GM12878 (cell line): Measurements from ENCODE around the gene LGI4. TPM values are rescaled to one million over a fixed set of nuclear protein-coding genes. Genes with fewer than 3 reads are reported as not detected.

Source experiments
- ATAC-seq: fragments of 200-7000 bp; cut with Tn5 transposase; 3 replicates; pipeline ENCODE4 v1.9.1; 2020; ENCODE audit warnings: mild to moderate bottlenecking, moderate library complexity
- BruUV-seq: library from RNA; stranded (reverse); fragments of 400-500 nt; replicated peaks from 2 replicates; lab custom pipeline; 2021; lab: Mats Ljungman, UMichigan
- CTCF ChIA-PET: fragments of 300-600 bp; sonication (Branson Sonifier 250); formaldehyde crosslinking; extraction: SDS; loops from one replicate; lab custom pipeline; 2021; ENCODE audit warnings: inconsistent platforms; lab: Yijun Ruan, JAX
- POLR2A ChIA-PET: fragments of 350-600 bp; formaldehyde crosslinking; extraction: SDS; loops from one replicate; lab custom pipeline; 2021; ENCODE audit warnings: inconsistent platforms; lab: Charles Lee
- RAD21 ChIA-PET: fragments of 300-600 bp; sonication (Branson Sonifier 250); formaldehyde crosslinking; loops from one replicate; lab custom pipeline; 2023; ENCODE audit warnings: antibody characterized with exemption; ENCODE audit not compliant: unreplicated experiment; lab: Charles Lee
- SMC1A ChIA-PET: fragments of 300-600 bp; sonication (Branson Sonifier 250); formaldehyde crosslinking; loops from one replicate; lab custom pipeline; 2023; ENCODE audit not compliant: unreplicated experiment, uncharacterized antibody; lab: Charles Lee
- DNase-seq: peaks from one replicate; pipeline ENCODE4 v3.0.0-alpha.2; 2011; ENCODE audit warnings: low read depth, low spot score
- FAIRE-seq: peaks from 3 replicates; lab custom pipeline; 2011; peaks lifted over from hg19 to GRCh38; lab: Jason Lieb, UNC
- H2AFZ ChIP-seq: 2 replicates; pipeline ENCODE4 v1.6.0; 2011; ENCODE audit warnings: low read depth, low read length, control low read depth; ENCODE audit not compliant: control insufficient read depth
- H3K27ac ChIP-seq: 2 replicates; pipeline ENCODE4 v1.5.1; 2011; ENCODE audit warnings: control low read depth; ENCODE audit not compliant: control insufficient read depth, insufficient read depth
- H3K27me3 ChIP-seq, 2 experiments: replicated peaks in 1 of 2; 2 replicates each; pipeline versions ENCODE4 v1.6.0 to v1.6.1; 2011; ENCODE audit warnings: low read length in 1 of 2; ENCODE audit not compliant: control insufficient read depth in 2 of 2, insufficient read depth in 2 of 2
- H3K36me3 ChIP-seq, 2 experiments: 2 replicates each; pipeline ENCODE4 v1.5.1; 2011; ENCODE audit warnings: low read length in 1 of 2; ENCODE audit not compliant: control insufficient read depth in 2 of 2, insufficient read depth in 2 of 2
- H3K4me1 ChIP-seq: 2 replicates; pipeline ENCODE4 v1.6.1; 2011; ENCODE audit warnings: mild to moderate bottlenecking, low read length, moderate library complexity, mixed read lengths; ENCODE audit not compliant: control insufficient read depth, insufficient read depth
- H3K4me2 ChIP-seq: 2 replicates; pipeline ENCODE4 v1.6.0; 2011; ENCODE audit warnings: control low read depth; ENCODE audit not compliant: control insufficient read depth, insufficient read depth
- H3K4me3 ChIP-seq: fragments of 200-600 bp; sonication (generic); 2 replicates; pipeline ENCODE4 v1.5.1; 2016
- H3K79me2 ChIP-seq: 2 replicates; pipeline ENCODE4 v1.6.0; 2011; ENCODE audit warnings: low read length; ENCODE audit not compliant: control insufficient read depth, insufficient read depth
- H3K9ac ChIP-seq: 2 replicates; pipeline ENCODE4 v1.8.0; 2011; ENCODE audit warnings: low read length, control low read depth, mixed read lengths; ENCODE audit not compliant: control insufficient read depth, insufficient read depth
- H3K9me3 ChIP-seq: replicated peaks from 3 replicates; pipeline ENCODE4 v1.5.1; 2011; ENCODE audit warnings: mild to moderate bottlenecking, low read length; ENCODE audit not compliant: control insufficient read depth, insufficient read depth
- H4K20me1 ChIP-seq: 2 replicates; pipeline ENCODE4 v1.6.0; 2011; ENCODE audit not compliant: control insufficient read depth, insufficient read depth
- CEBPB ChIP-seq, 2 experiments: fragments of 150-350 bp in 1 of 2; IDR thresholded peaks; 2 replicates each; pipeline ENCODE4 v1.6.1; 2012 to 2014; ENCODE audit warnings: low read depth in 2 of 2, low read length in 2 of 2, borderline replicate concordance in 1 of 2, inconsistent platforms in 1 of 2
- CHD1 ChIP-seq: IDR thresholded peaks from 2 replicates; pipeline ENCODE4 v1.6.1; 2012; ENCODE audit warnings: low read depth, low read length, improper control_type of control experiment
- NR2C1 ChIP-seq: fragments of 450-650 bp; IDR thresholded peaks from 2 replicates; pipeline ENCODE4 v1.6.1; 2017; ENCODE audit warnings: antibody characterized with exemption, mild to moderate bottlenecking, moderate library complexity
- PML ChIP-seq: IDR thresholded peaks from 2 replicates; pipeline ENCODE4 v1.6.1; 2012; ENCODE audit warnings: low read length, inconsistent platforms
- POLR2AphosphoS5 ChIP-seq: IDR thresholded peaks from 2 replicates; pipeline ENCODE4 v1.6.1; 2011; ENCODE audit warnings: mild to moderate bottlenecking, low read length, inconsistent platforms
- SRF ChIP-seq, 2 experiments: IDR thresholded peaks; 2 replicates each; pipeline ENCODE4 v1.6.1; 2011; ENCODE audit warnings: low read depth in 2 of 2, low read length in 2 of 2, mild to moderate bottlenecking in 1 of 2, moderate library complexity in 1 of 2
- WRNIP1 ChIP-seq: IDR thresholded peaks from 2 replicates; pipeline ENCODE4 v1.6.1; 2011; ENCODE audit warnings: low read depth, low read length, improper control_type of control experiment, borderline replicate concordance
- ZSCAN29 ChIP-seq: fragments of 450-650 bp; IDR thresholded peaks from 2 replicates; pipeline ENCODE4 v1.6.1; 2017; ENCODE audit warnings: mild to moderate bottlenecking, moderate library complexity
- ZZZ3 ChIP-seq: IDR thresholded peaks from 2 replicates; pipeline ENCODE4 v1.6.1; 2011; ENCODE audit warnings: low read depth; ENCODE audit not compliant: control insufficient read depth, insufficient read length
- WGBS: methylation state at CpG from one replicate; pipeline ENCODE4 v1.1.6; 2016; ENCODE audit warnings: low lambda C conversion rate; ENCODE audit not compliant: insufficient replicate concordance, insufficient coverage; ENCODE audit errors: missing lambda C conversion rate; 5-methylcytosine and 5-hydroxymethylcytosine counted together
- in situ Hi-C: fragments of 300-500 bp; cut with MboI; formaldehyde crosslinking; loops from 9 replicates; pipeline ENCODE4 v1.14.3; 2018; ENCODE audit warnings: mixed read lengths
- intact Hi-C: fragments of 100-400 bp; cut with micrococcal nuclease; formaldehyde crosslinking; loops from one replicate; pipeline ENCODE4 v1.14.2; 2022; ENCODE audit not compliant: unreplicated experiment
- polyA plus RNA-seq, 11 experiments: library from polyadenylated mRNA; depleted of rRNA in 4 of 11; unstranded in 6 of 11; stranded (reverse) in 5 of 11; fragments of >200 nt; fragmentation: Nextera tagmentation in 4 of 11; fragmentation: Illumina TruSeq in 1 of 11; extraction: Ambion mirVana in 4 of 11; extraction: Trizol in 1 of 11; gene quantifications; 1 replicate in 1 of 11; 2 replicates in 10 of 11; pipeline versions ENCODE4 v1.2.1 to v1.2.3, GENCODE V29; 2011 to 2016; ENCODE audit warnings: inconsistent platforms in 2 of 11, missing spikeins in 2 of 11, low read depth in 1 of 11
- total RNA-seq, 4 experiments: library from RNA; depleted of rRNA in 3 of 4; stranded (reverse); fragments of >200 nt in 3 of 4; fragmentation: Illumina TruSeq in 1 of 4; extraction: Trizol in 1 of 4; gene quantifications; 2 replicates each; pipeline versions ENCODE4 v1.2.1 to v1.2.3, GENCODE V29; 2013 to 2021
- TF ChIP-seq, protein P1 (sequence below): IDR thresholded peaks from 2 replicates; pipeline ENCODE4 v1.6.1; 2012; ENCODE audit warnings: improper control_type of control experiment, low read depth, low read length; ENCODE audit not compliant: insufficient replicate concordance
- TF ChIP-seq, protein P2 (sequence below): fragments of 450-650 bp; IDR thresholded peaks from 2 replicates; pipeline ENCODE4 v1.6.1; 2016; ENCODE audit warnings: mild to moderate bottlenecking, moderate library complexity, borderline replicate concordance
- TF ChIP-seq, protein P3 (sequence below): IDR thresholded peaks from 2 replicates; pipeline ENCODE4 v1.6.1; 2011; ENCODE audit warnings: borderline replicate concordance, low read depth, mild to moderate bottlenecking, moderate library complexity, mixed read lengths, low read length; ENCODE audit not compliant: insufficient read depth; ENCODE audit errors: extremely low read length

The LGI4 gene
- total and polyA plus RNA-seq, 10 of the 15 experiments (the other 5 are each of a cell fraction or from before 2014, with no cell fraction given) = 0.11 TPM; not detected in 9

DNA sequence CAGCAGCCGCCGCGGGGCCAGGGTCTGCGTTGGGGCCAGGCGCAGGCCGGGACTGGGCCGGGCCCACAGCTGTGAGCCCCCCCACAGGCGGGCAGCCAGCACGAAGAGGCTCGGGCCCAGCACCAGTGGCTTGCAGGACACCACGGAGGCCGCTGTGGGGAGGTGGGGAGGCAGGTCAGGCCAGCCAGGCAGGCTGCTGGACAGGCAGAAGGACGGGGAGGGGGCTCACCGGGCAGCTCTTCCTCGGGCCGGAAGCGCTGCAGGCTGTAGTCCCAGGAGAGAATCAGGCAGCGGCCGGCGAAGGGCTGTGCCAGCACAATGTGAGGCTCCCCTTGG is 8.3 kb downstream of the LGI4 start:
- Histone ChIP-seq H3K27ac (no peak overlapping the region), H3K27me3 (no peaks in the 10 kb centered on the region), H3K9ac (no peak overlapping the region), H3K79me2 (no peaks in the 10 kb centered on the region), H3K4me3 (no peak overlapping the region), H3K9me3 (no peaks in the 10 kb centered on the region), H3K36me3 (no peaks in the 10 kb centered on the region), H3K4me2 (no peak overlapping the region), H2AFZ (no peak overlapping the region), H4K20me1 (no peaks in the 10 kb centered on the region), H3K4me1 (peaks cover 12% of the 10 kb centered on the region)
- in situ Hi-C loops (no loop called here), intact Hi-C loops (no loop called here)
- ChIA-PET RAD21 (no interaction called here), POLR2A (no interaction called here), CTCF (interaction anchor here (0.6 to 1.9 kb wide), 3 partner anchors 10 to 256 kb away, joined by 3 to 10 read pairs (median 4); partner anchors contain the start of gene LGI4), SMC1A (no interaction called here)
- no peak for FAIRE-seq
- BruUV-seq = no TSS peak
- WGBS = 75% methylated on average over 20 of the region's 20 CpGs
- ATAC-seq = no peak
- no peak for DNase-seq
- no peak for TF ChIP-seq SRF (IDR thresholded peaks at IDR 0.05; ENCODE audit: low read depth in 2 of 2, low read length in 2 of 2)
- TF ChIP-seq, protein P1, sequence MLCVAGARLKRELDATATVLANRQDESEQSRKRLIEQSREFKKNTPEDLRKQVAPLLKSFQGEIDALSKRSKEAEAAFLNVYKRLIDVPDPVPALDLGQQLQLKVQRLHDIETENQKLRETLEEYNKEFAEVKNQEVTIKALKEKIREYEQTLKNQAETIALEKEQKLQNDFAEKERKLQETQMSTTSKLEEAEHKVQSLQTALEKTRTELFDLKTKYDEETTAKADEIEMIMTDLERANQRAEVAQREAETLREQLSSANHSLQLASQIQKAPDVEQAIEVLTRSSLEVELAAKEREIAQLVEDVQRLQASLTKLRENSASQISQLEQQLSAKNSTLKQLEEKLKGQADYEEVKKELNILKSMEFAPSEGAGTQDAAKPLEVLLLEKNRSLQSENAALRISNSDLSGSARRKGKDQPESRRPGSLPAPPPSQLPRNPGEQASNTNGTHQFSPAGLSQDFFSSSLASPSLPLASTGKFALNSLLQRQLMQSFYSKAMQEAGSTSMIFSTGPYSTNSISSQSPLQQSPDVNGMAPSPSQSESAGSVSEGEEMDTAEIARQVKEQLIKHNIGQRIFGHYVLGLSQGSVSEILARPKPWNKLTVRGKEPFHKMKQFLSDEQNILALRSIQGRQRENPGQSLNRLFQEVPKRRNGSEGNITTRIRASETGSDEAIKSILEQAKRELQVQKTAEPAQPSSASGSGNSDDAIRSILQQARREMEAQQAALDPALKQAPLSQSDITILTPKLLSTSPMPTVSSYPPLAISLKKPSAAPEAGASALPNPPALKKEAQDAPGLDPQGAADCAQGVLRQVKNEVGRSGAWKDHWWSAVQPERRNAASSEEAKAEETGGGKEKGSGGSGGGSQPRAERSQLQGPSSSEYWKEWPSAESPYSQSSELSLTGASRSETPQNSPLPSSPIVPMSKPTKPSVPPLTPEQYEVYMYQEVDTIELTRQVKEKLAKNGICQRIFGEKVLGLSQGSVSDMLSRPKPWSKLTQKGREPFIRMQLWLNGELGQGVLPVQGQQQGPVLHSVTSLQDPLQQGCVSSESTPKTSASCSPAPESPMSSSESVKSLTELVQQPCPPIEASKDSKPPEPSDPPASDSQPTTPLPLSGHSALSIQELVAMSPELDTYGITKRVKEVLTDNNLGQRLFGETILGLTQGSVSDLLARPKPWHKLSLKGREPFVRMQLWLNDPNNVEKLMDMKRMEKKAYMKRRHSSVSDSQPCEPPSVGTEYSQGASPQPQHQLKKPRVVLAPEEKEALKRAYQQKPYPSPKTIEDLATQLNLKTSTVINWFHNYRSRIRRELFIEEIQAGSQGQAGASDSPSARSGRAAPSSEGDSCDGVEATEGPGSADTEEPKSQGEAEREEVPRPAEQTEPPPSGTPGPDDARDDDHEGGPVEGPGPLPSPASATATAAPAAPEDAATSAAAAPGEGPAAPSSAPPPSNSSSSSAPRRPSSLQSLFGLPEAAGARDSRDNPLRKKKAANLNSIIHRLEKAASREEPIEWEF = no peak
- no peak for TF ChIP-seq NR2C1
- TF ChIP-seq WRNIP1 = no peak
- no peak for TF ChIP-seq CHD1
- no peak for TF ChIP-seq PML
- TF ChIP-seq, protein P2, sequence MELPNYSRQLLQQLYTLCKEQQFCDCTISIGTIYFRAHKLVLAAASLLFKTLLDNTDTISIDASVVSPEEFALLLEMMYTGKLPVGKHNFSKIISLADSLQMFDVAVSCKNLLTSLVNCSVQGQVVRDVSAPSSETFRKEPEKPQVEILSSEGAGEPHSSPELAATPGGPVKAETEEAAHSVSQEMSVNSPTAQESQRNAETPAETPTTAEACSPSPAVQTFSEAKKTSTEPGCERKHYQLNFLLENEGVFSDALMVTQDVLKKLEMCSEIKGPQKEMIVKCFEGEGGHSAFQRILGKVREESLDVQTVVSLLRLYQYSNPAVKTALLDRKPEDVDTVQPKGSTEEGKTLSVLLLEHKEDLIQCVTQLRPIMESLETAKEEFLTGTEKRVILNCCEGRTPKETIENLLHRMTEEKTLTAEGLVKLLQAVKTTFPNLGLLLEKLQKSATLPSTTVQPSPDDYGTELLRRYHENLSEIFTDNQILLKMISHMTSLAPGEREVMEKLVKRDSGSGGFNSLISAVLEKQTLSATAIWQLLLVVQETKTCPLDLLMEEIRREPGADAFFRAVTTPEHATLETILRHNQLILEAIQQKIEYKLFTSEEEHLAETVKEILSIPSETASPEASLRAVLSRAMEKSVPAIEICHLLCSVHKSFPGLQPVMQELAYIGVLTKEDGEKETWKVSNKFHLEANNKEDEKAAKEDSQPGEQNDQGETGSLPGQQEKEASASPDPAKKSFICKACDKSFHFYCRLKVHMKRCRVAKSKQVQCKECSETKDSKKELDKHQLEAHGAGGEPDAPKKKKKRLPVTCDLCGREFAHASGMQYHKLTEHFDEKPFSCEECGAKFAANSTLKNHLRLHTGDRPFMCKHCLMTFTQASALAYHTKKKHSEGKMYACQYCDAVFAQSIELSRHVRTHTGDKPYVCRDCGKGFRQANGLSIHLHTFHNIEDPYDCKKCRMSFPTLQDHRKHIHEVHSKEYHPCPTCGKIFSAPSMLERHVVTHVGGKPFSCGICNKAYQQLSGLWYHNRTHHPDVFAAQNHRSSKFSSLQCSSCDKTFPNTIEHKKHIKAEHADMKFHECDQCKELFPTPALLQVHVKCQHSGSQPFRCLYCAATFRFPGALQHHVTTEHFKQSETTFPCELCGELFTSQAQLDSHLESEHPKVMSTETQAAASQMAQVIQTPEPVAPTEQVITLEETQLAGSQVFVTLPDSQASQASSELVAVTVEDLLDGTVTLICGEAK = no peak
- no peak for TF ChIP-seq ZZZ3
- no peak for TF ChIP-seq CEBPB (IDR thresholded peaks at IDR 0.05; ENCODE audit: borderline replicate concordance in 1 of 2, low read depth in 2 of 2, low read length in 2 of 2)
- TF ChIP-seq, protein P3, sequence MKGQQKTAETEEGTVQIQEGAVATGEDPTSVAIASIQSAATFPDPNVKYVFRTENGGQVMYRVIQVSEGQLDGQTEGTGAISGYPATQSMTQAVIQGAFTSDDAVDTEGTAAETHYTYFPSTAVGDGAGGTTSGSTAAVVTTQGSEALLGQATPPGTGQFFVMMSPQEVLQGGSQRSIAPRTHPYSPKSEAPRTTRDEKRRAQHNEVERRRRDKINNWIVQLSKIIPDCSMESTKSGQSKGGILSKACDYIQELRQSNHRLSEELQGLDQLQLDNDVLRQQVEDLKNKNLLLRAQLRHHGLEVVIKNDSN = no peak
- TF ChIP-seq ZSCAN29 = no peak
- no peak for TF ChIP-seq POLR2AphosphoS5
